Measurements from ENCODE around the gene ASB18.
"Not testable (repeated sequence)": the region's sequence is repeated elsewhere in the genome, so short reads cannot be mapped to it uniquely, and the experiment has no call there.

The ASB18 gene, protein sequence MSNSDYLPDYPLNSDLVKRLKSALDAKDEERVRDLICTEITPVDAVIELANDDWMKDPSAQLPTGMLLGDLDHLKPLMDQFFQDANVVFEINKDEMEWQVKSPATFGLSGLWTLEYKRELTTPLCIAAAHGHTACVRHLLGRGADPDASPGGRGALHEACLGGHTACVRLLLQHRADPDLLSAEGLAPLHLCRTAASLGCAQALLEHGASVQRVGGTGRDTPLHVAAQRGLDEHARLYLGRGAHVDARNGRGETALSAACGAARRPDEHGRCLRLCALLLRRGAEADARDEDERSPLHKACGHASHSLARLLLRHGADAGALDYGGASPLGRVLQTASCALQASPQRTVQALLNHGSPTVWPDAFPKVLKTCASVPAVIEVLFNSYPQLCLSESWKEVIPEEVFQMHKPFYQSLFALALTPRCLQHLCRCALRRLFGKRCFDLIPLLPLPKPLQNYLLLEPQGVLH

DNA sequence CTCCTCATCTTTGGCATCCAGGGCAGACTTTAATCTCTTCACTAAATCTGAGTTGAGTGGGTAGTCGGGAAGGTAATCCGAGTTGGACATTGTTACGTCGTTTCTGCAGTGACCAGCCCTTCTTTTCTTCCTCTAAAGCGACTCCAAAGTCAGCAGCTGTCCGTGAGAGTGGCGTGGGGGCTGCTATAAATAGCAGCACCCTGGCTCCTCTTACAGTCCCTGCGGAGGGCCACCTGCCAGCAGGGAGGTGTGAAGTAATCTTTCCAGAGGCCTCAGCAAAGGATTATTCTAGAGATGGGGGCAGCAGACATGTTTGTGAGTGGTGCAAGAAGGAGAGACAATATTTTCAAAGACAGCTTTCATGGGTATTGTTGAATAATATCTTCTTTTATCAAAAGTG lies at the start of gene ASB18:
Gene ASB18, minus strand, starts transcription at position 151 of the 400 bp plus-strand sequence. Its CDS starts 61 bp downstream, at position 90.
- DNase-seq (ENCODE audit: low read depth in 2 of 2), result no peak

DNA sequence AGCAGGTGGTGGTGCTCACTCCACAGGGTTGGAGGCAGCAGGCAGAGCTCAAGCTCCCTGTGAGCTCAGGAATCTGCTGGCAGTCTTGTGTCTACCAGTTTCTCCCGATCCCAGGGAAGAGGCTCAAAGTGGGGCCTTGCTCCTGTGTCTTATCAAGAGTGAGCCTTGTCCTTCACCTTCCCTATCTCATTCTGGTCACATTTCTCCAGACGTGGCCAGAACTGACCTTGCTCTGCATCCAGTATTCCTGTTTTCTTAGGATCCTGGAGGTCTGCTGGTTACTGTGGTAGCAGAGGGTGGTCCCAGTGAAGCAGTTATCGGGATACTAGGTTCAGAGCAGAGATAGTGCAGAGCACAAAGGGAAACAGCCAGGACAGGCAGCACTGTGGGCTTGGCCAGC lies 47.1 kb upstream of the ASB18 start:
- no peak for DNase-seq (ENCODE audit: low read depth in 2 of 2)

DNA sequence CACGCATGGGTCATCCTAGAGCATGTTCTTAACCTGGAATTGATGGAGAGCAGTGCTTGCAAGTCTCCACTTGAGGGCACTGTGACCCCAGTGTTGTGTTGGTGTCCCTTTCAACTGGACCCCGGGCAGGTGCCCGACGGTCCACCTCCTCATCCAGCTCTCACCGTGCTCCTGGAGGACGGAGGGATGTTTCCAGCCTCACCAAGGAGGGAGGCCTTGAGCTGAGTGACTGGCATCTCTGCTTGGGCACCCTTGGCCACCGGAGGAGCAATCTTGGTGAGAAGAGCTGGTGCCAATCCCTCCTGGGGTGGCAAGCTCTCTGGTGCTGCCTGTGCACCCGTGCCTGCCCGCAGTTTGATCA lies 45.4 kb upstream of the ASB18 start:
- DNase-seq (ENCODE audit: low read depth in 2 of 2), result no peak

DNA sequence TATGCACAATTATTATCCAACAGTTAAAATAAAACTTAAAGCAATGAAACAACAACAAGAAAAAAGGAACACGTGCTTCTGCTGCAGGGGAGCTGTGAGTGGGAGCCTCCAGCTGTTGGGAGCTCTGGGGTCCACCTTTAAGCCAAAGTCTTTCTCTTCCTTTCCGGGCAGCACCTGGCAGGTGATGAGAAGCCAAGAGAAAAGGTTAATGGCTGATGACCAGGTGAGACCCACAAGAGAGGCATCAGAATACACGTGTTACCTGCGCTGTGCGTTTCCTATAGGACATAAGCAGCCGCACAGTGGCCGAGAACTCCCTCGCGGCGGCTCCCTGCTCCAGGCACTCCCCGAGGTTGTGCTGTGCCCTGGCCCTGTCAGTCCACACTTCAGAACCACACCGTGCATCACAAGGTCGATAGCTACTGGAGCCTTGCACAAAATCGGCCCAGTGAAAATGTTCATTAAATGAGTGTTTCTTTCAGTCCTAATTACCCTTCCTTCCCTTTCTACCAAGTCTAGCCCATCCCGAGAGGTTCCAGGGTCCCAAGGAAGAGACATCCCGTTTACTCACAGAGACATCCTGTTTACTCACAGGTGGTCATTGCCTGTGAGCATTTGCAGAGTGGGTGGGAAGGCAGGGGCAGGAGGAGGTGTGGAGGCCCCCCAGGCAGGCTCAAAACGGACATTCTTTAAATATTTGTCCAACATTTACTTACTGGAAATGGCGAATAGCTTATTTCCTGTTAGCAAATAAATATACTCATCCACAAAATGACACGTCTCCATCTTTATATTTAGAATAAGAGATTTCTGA lies 44.9 kb upstream of the ASB18 start:
- no peak for DNase-seq (ENCODE audit: low read depth in 2 of 2)

DNA sequence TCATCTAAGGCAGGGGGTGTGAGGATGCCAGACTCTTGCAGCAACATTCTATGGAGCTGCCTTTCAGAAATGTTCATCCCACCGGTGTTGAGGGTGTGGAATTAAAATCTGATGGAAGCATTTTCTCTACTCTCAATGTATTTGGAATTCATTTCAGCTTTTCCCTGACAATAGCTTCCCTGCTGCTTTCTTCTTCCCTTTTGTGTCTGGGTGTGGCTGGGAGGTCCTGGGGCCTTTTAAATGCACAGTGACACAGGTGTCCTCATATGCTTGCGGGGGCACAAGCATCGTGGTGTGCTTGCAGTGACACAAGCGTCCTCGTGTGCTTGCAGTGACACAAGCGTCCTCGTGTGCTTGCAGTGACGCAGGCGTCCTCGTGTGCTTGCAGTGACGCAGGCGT lies 43.4 kb upstream of the ASB18 start:
- DNase-seq (ENCODE audit: low read depth in 2 of 2), result no peak

DNA sequence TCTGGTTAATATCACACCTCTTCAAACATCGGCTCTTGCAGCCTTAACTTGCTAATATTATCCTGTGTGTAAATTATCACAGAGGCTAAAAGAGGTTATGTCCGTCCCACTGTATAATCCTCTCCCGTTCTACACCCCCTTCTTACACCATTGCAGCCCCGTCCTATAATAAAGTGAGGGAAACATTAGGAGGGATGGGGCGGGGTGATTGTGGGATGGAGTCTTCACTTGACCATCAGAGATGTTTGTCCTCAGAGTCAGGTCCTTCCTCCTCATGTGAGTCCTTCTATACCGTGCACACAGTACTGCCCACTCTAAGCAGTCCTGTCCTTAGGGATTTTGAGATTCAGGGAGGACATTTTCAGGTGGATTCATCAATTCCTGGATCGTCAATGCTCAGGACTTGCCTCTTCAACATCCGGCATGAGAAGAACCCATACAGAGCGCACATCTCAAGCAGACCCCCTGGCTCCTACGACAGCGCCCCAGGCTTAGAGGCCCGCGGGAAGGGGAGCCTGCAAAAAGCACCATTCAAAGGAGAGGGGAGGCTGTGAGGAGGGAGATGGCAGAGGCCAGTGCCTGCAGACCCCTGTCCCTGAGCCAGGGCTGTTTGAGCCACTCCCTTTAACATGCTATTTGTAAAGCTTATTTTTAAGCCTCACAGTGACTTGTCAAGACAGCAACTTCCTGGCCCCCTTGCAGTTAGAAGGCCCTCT lies 42.8 kb upstream of the ASB18 start:
- DNase-seq (ENCODE audit: low read depth in 2 of 2), result no peak

DNA sequence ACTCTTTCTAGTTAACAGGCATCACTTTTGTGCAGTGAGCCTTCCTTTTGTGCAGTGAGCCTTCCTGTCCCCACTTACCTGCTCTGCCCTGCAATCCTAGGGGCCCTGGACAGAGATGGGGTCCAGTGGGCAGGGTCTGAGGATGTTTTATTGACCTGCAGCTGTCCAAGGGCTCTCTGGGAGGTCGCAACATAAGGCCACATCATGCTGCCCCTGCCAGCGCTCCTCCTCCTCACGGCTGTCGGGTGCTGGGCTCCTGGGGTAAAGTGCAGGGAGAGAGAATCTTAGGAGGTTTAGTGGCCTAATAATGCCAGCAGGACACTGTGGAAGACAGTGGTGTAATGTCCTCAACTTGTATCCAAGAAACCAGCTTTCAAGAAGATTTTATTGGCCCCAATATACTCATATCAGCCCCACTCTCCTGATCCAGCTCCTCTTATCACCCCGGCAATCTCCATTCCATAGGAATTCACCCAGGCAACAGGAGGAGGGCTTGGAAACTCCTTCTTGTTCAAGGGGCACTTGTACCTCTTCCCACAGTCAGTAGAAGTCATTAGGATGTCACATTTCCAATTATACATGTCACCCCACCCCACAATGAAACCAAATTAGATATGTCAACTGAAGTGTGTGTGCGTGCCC lies 41.9 kb upstream of the ASB18 start:
- no peak for DNase-seq (ENCODE audit: low read depth in 2 of 2)

DNA sequence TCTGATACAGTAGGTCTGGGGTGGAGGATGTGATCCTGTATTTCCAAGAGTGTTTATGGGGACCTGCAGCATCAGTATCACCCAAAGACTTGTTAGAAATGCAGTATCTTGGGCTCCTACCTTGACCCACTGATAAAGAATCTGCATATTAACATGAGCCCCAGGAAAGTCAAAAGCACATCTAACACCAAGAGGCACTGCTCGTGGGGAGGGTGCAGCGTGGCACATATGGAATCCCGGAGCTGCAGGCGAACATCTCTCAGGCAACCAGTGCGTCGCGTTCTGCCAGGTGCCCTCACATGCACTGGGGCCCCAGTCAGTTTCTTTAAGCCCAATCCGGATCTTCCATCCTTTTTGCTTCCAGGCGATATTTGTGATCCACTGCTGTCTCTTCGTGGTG lies 41.3 kb upstream of the ASB18 start:
- DNase-seq (ENCODE audit: low read depth in 2 of 2), result no peak

DNA sequence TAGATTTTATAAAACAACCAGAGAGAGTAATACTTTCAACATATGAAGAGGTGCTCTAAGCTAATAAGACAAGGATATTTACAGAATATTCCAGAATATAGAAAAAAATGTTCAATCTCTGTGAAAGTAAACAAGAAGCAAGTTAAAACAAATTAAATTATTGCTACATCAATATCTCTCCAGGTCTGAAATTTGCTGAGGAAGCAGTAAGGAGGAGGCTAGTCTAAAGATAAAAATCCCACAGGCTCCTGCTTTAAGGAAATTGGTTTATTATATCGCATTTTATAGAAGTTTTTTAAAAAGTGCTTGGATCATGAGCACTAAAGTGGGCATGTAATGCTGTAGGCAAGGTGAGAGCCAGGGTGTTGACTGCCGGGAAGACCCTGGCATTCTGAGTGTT lies 39.7 kb upstream of the ASB18 start:
- no peak for DNase-seq (ENCODE audit: low read depth in 2 of 2)

DNA sequence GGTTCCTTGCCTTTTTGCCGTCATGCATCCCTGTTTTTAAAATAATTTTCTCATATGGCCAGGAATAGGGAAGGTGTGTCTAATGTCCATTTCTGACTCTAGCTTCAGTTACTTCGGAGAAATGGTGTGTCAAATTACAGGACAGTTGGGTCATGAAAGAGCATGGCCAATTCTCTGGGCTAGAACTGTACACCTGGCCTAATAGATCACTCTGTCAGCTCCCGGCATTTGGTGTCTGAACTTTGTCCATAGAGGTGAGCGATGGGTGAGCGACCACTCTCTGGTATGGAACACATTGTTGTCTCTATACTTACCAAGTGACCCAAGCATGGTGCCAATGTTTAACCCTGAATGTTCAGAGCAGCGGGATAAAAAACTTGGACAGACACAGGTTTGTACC lies 38.3 kb upstream of the ASB18 start:
- DNase-seq (ENCODE audit: low read depth in 2 of 2), result no peak

DNA sequence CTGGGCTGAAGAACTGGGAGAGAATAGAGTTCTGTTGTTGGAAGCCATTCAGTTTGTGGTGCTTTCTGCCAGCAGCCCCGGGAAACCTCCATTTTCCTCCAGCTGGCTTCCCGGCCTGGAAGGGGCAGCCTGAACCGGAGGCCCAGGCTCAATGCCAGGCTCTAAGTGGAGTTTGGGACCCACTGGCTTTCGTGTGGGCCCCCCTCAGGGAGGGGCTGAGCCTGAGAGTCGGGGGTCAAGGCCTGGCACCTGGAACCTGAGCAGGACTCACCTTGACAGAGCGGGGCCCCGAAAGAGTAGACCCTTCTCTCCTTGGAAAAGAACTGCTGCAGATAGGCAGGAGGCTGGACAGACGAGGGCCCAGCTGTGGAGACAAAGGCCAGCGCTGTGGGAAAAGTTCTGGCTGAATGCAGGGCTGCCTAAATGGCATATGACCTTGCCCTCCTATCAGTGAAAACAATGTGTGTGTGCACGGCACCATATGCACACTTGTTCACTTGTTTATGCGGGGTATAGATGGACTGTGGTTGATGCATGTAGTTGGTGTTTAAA lies 34.8 kb upstream of the ASB18 start:
- no peak for DNase-seq (ENCODE audit: low read depth in 2 of 2)

DNA sequence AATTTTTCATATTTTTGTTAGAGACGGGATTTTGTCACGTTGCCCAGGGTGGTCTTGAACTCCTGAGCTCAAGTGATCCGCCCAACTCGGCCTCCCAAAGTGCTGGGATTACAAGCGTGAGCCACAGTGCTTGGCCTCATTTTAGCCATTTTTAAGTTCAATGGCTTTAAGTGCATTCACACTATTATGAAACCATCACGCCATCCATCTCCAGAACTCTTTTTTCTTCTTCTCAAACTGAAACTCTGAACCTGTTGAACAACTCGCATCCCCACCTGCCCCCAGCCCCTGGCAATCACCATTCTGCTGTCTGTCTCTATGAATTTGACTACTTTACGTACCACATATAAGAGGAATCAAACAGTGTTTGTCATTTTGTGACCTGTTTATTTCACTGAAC lies 31.3 kb upstream of the ASB18 start:
- no peak for DNase-seq (ENCODE audit: low read depth in 2 of 2)

DNA sequence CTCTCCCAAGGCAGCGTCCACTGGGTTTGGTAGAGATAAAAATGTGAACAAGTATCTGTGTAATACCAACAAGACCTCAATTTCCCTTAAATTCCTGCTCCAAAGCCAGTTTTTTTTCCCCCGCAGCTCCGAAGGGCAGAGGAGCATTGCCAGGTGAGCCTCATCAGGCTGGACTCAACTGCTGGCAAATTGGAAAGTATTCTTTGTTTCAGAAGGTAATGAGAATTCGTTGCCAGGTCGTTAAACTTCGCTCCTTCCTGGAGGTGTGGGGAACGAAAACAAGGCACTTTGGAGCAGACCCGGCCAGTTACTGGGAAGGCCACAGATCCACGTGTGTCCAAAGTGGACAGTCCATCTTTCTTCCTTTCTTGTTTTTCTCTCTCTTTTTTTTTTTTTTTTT lies 30.4 kb upstream of the ASB18 start:
- no peak for DNase-seq (ENCODE audit: low read depth in 2 of 2)

DNA sequence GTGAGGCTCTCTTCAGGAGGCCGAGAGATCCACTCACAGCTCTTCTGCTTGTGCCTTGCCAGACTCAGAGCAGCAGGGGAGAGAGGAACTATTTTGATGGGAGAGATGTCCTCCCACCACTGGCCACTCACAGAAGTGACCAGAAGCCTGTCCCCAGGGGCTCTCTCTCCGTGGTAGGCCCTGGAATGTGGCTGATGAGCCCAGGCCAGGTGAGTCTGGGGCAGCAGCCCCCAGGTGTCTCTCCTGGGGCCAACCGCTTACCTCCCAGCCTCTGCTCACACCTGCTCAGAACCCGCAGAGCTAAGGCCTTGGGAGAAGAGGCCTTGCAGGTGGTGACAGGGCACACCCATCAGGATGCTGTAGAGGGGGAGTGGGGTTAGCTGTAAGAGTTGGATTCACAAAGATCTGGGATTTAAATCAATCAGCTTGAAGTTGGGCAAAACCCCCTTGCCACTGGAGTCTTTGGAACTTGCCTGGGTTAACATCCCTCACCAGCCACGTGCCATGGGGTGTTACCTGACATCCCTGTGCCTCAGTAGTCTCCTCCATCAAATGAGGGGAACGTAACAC lies 29.1 kb upstream of the ASB18 start:
- DNase-seq (ENCODE audit: low read depth in 2 of 2), result no peak

DNA sequence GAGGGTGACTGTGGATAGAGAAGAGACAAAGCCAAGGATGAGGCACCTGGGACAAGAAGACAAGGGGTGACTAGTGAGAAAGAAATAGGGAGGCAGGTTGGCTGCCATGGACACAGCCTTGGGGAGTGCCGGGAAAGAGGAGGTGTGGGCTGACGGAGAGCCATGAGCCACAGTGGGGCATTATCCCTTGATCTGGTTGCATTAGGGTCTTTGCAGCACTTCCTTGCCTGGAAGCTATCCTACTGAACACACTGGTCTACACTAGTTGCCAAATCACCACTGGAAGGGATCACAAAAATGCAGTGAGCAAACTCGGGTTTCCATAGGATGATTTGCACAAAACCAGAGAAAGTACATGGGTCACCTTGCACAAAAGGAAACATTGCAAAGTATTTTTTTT lies 27.7 kb upstream of the ASB18 start:
- no peak for DNase-seq (ENCODE audit: low read depth in 2 of 2)

DNA sequence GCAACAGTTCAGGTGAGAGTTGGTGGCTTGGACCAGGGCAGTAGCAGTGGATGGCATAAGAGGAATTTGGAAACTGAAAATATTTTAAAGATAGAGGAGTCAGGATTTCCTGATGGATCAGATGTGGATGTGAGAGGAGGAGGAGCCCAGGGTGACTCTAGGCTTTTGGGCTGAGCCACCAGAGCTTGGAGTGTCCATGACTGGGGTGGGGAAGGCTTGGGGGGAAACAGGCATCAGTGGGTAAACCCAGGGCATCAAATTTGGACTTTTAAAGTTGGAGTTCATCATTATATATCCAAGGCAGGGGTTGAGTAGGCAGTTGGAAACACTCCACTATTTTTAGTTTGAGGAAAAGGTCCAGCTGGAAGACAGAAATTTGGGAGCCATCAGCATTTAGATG lies 27.3 kb upstream of the ASB18 start:
- DNase-seq (ENCODE audit: low read depth in 2 of 2), result no peak

DNA sequence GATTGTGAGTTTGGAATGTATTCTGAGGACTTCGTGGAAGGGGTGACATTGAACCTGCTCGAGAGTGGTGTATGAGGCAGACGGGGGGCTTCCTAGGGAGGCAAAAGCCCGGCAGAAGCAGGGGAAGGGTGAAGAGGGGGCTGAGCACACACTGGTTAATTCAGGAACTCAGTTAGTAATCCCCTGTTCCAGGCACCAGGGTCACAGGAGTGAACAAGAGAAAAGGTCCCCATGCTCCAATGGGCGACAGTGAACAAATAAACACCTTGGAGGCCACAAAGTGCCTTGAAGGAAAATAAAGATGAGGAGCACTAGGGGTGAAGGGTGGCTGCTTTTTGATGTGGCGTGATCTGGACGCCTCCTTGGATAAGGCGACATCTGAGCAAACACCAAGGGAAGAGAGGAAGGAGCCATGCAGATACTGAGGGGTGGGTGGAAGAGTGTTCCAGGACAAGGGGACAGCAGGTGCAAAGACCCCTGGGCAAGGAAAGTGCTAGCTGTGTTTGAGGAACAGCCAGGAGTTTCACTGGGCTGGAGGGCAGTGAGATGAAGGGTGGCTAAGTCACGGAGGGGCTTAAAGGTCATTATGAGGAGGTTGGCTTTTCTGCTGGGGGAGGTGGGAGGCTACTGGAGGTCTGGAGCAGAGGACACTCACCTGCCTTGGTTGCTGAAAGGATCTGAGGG lies 26.7 kb upstream of the ASB18 start:
- no peak for DNase-seq (ENCODE audit: low read depth in 2 of 2)

DNA sequence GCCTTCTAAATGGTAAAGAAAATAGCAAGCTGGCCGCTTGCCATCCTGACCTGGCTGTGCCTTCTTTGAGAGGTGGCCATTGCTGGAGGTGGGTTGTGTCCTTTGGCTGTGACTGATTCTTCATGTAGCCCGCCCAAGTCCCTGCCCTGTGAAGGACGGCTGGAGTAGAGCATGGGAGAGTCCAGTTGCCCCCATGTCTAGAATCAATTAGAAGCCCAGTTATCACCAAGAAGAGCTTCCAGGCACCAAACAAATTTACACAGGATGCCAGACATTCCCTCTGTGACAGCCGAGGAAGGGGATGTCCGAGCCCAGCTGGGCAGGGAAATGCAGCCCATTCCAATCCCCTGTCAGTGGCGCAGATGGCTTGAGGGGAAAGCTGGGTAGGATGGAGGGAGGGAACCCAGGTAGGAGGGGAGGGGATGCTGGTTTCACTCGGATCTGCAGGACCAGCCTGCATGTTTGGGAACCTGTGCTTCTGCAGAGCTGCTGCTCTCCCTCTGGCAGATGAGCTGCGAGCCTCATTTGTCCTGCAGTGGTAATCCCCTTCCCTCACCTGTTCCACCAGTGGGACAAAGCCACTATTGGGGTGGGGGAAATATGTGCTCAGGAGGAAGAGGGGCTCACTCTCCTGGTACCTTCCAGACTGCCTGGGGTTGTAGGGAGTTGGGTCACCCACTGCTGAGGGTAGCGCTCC lies 25.7 kb upstream of the ASB18 start:
- DNase-seq (ENCODE audit: low read depth in 2 of 2), result no peak

DNA sequence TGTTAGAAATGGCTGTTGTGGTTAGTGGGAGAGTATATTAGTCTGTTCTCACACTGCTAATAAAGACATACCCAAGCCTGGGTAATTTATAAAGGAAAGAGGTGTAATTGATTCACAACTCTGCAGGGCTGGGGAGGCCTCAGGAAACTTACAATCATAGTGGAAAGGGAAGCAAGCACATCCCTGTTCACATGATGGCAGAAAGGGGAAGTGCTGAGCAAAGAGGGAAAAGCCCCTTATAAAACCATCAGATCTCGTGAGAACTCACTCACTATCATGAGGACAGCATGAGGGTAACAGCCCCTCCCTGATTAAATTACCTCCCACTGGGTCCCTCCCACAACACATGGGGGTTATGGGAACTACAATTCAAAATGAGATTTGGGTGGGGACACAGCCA lies 24.2 kb upstream of the ASB18 start:
- not testable (repeated sequence) for DNase-seq (ENCODE audit: low read depth in 2 of 2)

DNA sequence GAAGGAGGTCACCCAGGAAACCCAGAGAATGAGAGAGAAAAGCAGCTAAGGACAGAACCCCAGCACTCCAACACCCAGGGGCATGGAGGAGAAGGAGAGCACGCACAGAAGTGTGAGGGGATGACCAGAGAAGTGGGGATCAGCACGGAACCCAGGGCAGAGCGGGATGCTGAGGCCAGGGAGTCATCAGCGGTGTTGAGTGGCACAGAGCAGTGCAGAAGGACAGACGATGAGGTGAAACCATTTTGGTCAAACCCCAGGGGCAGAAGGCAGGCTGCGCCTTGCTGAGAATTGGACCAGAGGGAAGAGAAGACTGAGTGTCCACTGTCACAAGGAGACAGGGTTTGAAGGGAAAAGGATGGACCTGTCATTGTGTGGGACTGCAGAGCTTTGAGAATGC lies 23.4 kb upstream of the ASB18 start:
- no peak for DNase-seq (ENCODE audit: low read depth in 2 of 2)

Data from stimulated activated CD4-positive, alpha-beta T cell treated with anti-CD3 and anti-CD28 coated beads, Interleukin-12 subunit alpha, Interleukin-12 subunit beta, amount 100 ng/mL, for 24 hours (primary cell).